Measurements from ENCODE around the gene ACRV1.
"Not testable (repeated sequence)": the region's sequence is repeated elsewhere in the genome, so short reads cannot be mapped to it uniquely, and the experiment has no call there.

The ACRV1 gene

GRCh38 chr11:125680747-125681146 is at the start of gene ACRV1:
TSS of gene ACRV1 (minus strand) at chr11:125680847. CDS start at chr11:125680780, 67 bp downstream.
- no peak for DNase-seq

- DNase-seq, result no peak
Measured at GRCh38 chr11:125728969-125729368, 48.3 kb upstream of the ACRV1 start.

GRCh38 chr11:125724125-125724524 is 43.5 kb upstream of the ACRV1 start:
- DNase-seq, result no peak

GRCh38 chr11:125720781-125721180 is 40.1 kb upstream of the ACRV1 start:
- no peak for DNase-seq

- DNase-seq, result not testable (repeated sequence)
Measured at GRCh38 chr11:125704686-125705085, 24.0 kb upstream of the ACRV1 start.

- no peak for DNase-seq
Measured at GRCh38 chr11:125701858-125702621, 21.4 kb upstream of the ACRV1 start.

- DNase-seq, result no peak
Measured at GRCh38 chr11:125701018-125701610, 20.5 kb upstream of the ACRV1 start.

GRCh38 chr11:125694951-125695350 is 14.3 kb upstream of the ACRV1 start:
- DNase-seq, result no peak

- no peak for DNase-seq
Measured at GRCh38 chr11:125692887-125693286, 12.2 kb upstream of the ACRV1 start.

- DNase-seq, result no peak
Measured at GRCh38 chr11:125690006-125690405, 9.4 kb upstream of the ACRV1 start.

- DNase-seq, result no peak
Measured at GRCh38 chr11:125689274-125689859, 8.7 kb upstream of the ACRV1 start.

GRCh38 chr11:125688632-125689031 is 8.0 kb upstream of the ACRV1 start:
- no peak for DNase-seq

- DNase-seq, result no peak
Measured at GRCh38 chr11:125688066-125688465, 7.4 kb upstream of the ACRV1 start.

- DNase-seq, result no peak
Measured at GRCh38 chr11:125685228-125685627, 4.6 kb upstream of the ACRV1 start.

GRCh38 chr11:125679837-125680236 is 810 bp downstream of the ACRV1 start:
- peak; percentile 10 for DNase-seq

GRCh38 chr11:125679397-125679796 is 1.2 kb downstream of the ACRV1 start:
- DNase-seq, result no peak

- DNase-seq, result no peak
Measured at GRCh38 chr11:125675196-125675595, 5.5 kb downstream of the ACRV1 start.

GRCh38 chr11:125674210-125674609 is 6.4 kb downstream of the ACRV1 start:
- DNase-seq, result no peak

GRCh38 chr11:125671561-125671960 is 9.1 kb downstream of the ACRV1 start:
- no peak for DNase-seq

- no peak for DNase-seq
Measured at GRCh38 chr11:125670172-125670571, 10.5 kb downstream of the ACRV1 start.

GRCh38 chr11:125667151-125667550 is 13.5 kb downstream of the ACRV1 start:
- no peak for DNase-seq

- DNase-seq, result peak; percentile 19
Measured at GRCh38 chr11:125663910-125664309, 16.7 kb downstream of the ACRV1 start.

GRCh38 chr11:125662689-125663088 is 18.0 kb downstream of the ACRV1 start:
- DNase-seq, result peak; percentile 48

- no peak for DNase-seq
Measured at GRCh38 chr11:125649465-125650166, 31.0 kb downstream of the ACRV1 start.

All from activated CD4-positive, alpha-beta T cell treated with anti-CD3 and anti-CD28 coated beads, Interleukin-10, Interleukin-2, amounts not matched to agents 100 ng/mL and 50 ng/mL, durations not matched to agents 16 hours and 8 hours (primary cell).